Glutamatergic neuron (in vitro differentiated cells): ENCODE data around the gene CNNM4. TPM values are rescaled to one million over a fixed set of nuclear protein-coding genes. Genes with fewer than 3 reads are reported as not detected.

Experiments
- DNase-seq: peaks from one replicate; pipeline ENCODE4 v3.0.0; 2022
- H3K27ac Mint-ChIP-seq: one replicate; pipeline ENCODE4 v1.8.0; 2020; ENCODE audit warnings: mild to moderate bottlenecking, mixed read lengths, inconsistent platforms; ENCODE audit not compliant: unreplicated experiment
- H3K27me3 Mint-ChIP-seq: one replicate; pipeline ENCODE4 v1.8.0; 2020; ENCODE audit warnings: mild to moderate bottlenecking, moderate library complexity, mixed read lengths, inconsistent platforms; ENCODE audit not compliant: unreplicated experiment
- H3K36me3 Mint-ChIP-seq: one replicate; pipeline ENCODE4 v1.8.0; 2020; ENCODE audit warnings: mild to moderate bottlenecking, mixed read lengths, inconsistent platforms; ENCODE audit not compliant: unreplicated experiment
- H3K4me1 Mint-ChIP-seq: one replicate; pipeline ENCODE4 v1.8.0; 2020; ENCODE audit warnings: mild to moderate bottlenecking, low read depth, mixed read lengths, inconsistent platforms; ENCODE audit not compliant: unreplicated experiment
- H3K4me3 Mint-ChIP-seq: one replicate; pipeline ENCODE4 v1.8.0; 2020; ENCODE audit warnings: mild to moderate bottlenecking, mixed read lengths, inconsistent platforms; ENCODE audit not compliant: unreplicated experiment
- H3K9me3 Mint-ChIP-seq: one replicate; pipeline ENCODE4 v1.8.0; 2020; ENCODE audit warnings: mild to moderate bottlenecking, moderate library complexity, mixed read lengths, inconsistent platforms; ENCODE audit not compliant: unreplicated experiment
- CTCF ChIP-seq: fragments of 200-600 bp; sonication (generic); IDR thresholded peaks from one replicate; pipeline ENCODE4 v1.5.0; 2021; ENCODE audit not compliant: partially characterized antibody, unreplicated experiment
- total RNA-seq: library from RNA; stranded (reverse); fragmentation: NEBNext Ultra II Directional; extraction: Animal tissue kit (Norgen Biotek cat#: 25700); gene quantifications from one replicate; pipeline ENCODE4 v1.2.1, GENCODE V29; 2021; ENCODE audit not compliant: unreplicated experiment

Gene CNNM4
- total RNA-seq, 1 donor from 2014 or later: 15.4 TPM

GRCh38 chr2:96815326-96816126 is 54.8 kb downstream of the CNNM4 start:
- Mint-ChIP-seq H3K4me3 (peak overlapping the region; percentile 89), H3K27me3 (peaks cover 18% of the 10 kb centered on the region), H3K36me3 (no peaks in the 10 kb centered on the region), H3K4me1 (peaks cover 46% of the 10 kb centered on the region), H3K9me3 (peaks cover 19% of the 10 kb centered on the region), H3K27ac (peak overlapping the region; percentile 41)
- no peak for DNase-seq
- no peak for TF ChIP-seq CTCF

GRCh38 chr2:96816127-96816835 is 55.6 kb downstream of the CNNM4 start, which contains the start of gene CNNM3:
Gene CNNM3, plus strand, starts transcription at chr2:96816268. Its CDS starts 10 bp downstream, at chr2:96816278.
- peak; percentile 99 for DNase-seq
- peaks cover 46% of the 10 kb centered on the region for H3K4me1 Mint-ChIP-seq
- H3K27ac Mint-ChIP-seq: peak within 1 kb of the TSS; percentile 41
- peaks cover 16% of the 10 kb centered on the region for H3K27me3 Mint-ChIP-seq
- H3K36me3 Mint-ChIP-seq: no peaks in the 10 kb centered on the region
- H3K4me3 Mint-ChIP-seq: peak within 1 kb of the TSS; percentile 89
- H3K9me3 Mint-ChIP-seq: peaks cover 19% of the 10 kb centered on the region
- peak; percentile 71 for TF ChIP-seq CTCF

GRCh38 chr2:96816836-96817702 is 56.4 kb downstream of the CNNM4 start:
- DNase-seq: peak; percentile 58
- Mint-ChIP-seq H3K9me3 (peaks cover 14% of the 10 kb centered on the region), H3K36me3 (no peaks in the 10 kb centered on the region), H3K4me1 (peaks cover 40% of the 10 kb centered on the region), H3K27me3 (peaks cover 12% of the 10 kb centered on the region), H3K27ac (no peak overlapping the region), H3K4me3 (peak overlapping the region; percentile 86)
- no peak for TF ChIP-seq CTCF

GRCh38 chr2:96817882-96818281 is 57.2 kb downstream of the CNNM4 start:
- TF ChIP-seq CTCF: no peak
- H3K4me3 Mint-ChIP-seq: peak overlapping the region; percentile 86
- no peaks in the 10 kb centered on the region for H3K36me3 Mint-ChIP-seq
- peaks cover 12% of the 10 kb centered on the region for H3K27me3 Mint-ChIP-seq
- H3K27ac Mint-ChIP-seq: no peak overlapping the region
- no peak for DNase-seq
- H3K4me1 Mint-ChIP-seq: peaks cover 32% of the 10 kb centered on the region
- H3K9me3 Mint-ChIP-seq: peaks cover 14% of the 10 kb centered on the region
